ENCODE measurements around the gene CCDC192.

GRCh38 chr5:127723571-127723970 lies 20.4 kb downstream of the CCDC192 start:
- TF ChIP-seq CTCF (IDR thresholded peaks at IDR 0.05): no peak
- TF ChIP-seq POLR2AphosphoS5 (IDR thresholded peaks at IDR 0.05): no peak
- no peak for TF ChIP-seq POLR2A (IDR thresholded peaks at IDR 0.05)

Measured in suprapubic skin (tissue), 4 donors.